HL-60 (cell line): Measurements from ENCODE around the gene FNBP1L.

ENCODE experiments used
- CTCF ChIP-seq: IDR thresholded peaks from one replicate; pipeline ENCODE4 v1.5.1; 2011; ENCODE audit warnings: low read length, control low read depth, inconsistent platforms; ENCODE audit not compliant: insufficient read depth
- POLR2AphosphoS5 ChIP-seq: IDR thresholded peaks from 2 replicates; pipeline ENCODE4 v1.6.1; 2012; ENCODE audit warnings: low read depth
- SPI1 ChIP-seq: IDR thresholded peaks from 2 replicates; pipeline ENCODE4 v1.6.1; 2012; ENCODE audit warnings: low read depth, mild to moderate bottlenecking, borderline replicate concordance

DNA sequence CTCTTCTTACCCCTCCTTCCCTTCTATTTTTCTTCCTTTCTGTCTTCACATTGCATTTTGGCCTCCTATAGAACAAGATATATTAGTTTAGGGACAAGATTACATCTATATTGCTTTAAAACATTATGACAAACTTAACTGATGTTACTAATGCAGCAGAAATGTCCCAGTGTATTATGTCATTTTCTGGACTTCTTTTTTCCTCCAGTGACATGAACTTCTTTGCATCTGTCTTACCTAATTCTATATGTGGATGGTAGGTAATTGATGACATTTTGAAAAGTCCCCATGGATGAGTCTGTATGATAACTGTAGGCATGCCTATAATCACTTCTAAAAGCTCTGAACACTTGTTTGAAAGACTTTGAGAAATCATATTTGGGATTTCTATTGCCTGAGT lies 89.5 kb downstream of the FNBP1L start:
- TF ChIP-seq SPI1 (no peak), CTCF (no peak), POLR2AphosphoS5 (no peak)
